ENCODE data around the gene IDS.
"Not testable (repeated sequence)": the region's sequence is repeated elsewhere in the genome, so short reads cannot be mapped to it uniquely, and the experiment has no call there.

IDS gene

DNA sequence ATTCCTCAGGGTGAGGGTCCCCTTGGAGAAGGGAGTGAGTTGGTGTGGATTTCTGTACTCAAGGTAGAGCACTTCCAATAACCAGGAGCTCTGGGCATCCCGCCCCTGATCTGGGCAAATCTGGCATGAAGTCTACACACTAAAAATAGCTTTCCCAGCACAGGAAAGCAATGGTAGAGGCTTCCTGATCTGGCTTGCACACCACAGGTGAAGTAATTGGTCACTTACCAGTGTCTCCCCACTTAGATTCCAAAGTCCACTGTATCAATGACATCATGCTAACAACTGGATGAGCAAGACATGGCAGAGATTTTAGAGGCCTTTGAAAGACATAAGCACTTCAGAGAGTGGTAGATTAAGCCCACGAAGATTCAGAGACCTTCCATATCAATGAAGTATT, 17.8 kb upstream of the IDS start:
- Histone ChIP-seq H3K27me3 (ENCODE audit: control insufficient read depth, low read length) (no peaks in the 10 kb centered on the region), H3K9me3 (ENCODE audit: control insufficient read depth, insufficient read depth, low read length) (no peaks in the 10 kb centered on the region), H3K4me1 (ENCODE audit: control insufficient read depth, low read length) (0 out of 2 replicates have a peak, but pooled peaks cover 2% of the 10 kb centered on the region), H3K4me2 (ENCODE audit: low read length) (no peak overlapping the region), H4K20me1 (ENCODE audit: control insufficient read depth, insufficient read depth, low read depth, low read length) (no peaks in the 10 kb centered on the region), H3K27ac (ENCODE audit: low read depth, low read length) (no peak overlapping the region), H3K36me3 (ENCODE audit: control insufficient read depth, low read length) (no peaks in the 10 kb centered on the region), H3K4me3 (ENCODE audit: low read length) (no peak overlapping the region), H3F3A (ENCODE audit: control insufficient read depth, insufficient read depth) (no peaks in the 10 kb centered on the region), H3K79me2 (ENCODE audit: control insufficient read depth, low read length) (no peaks in the 10 kb centered on the region), H3K9me2 (replicated peaks; ENCODE audit: control insufficient read depth, low read length) (no peaks in the 10 kb centered on the region)
- no peak for TF ChIP-seq EZH2phosphoT487 (IDR thresholded peaks at IDR 0.05; ENCODE audit: borderline replicate concordance, low read length)

DNA sequence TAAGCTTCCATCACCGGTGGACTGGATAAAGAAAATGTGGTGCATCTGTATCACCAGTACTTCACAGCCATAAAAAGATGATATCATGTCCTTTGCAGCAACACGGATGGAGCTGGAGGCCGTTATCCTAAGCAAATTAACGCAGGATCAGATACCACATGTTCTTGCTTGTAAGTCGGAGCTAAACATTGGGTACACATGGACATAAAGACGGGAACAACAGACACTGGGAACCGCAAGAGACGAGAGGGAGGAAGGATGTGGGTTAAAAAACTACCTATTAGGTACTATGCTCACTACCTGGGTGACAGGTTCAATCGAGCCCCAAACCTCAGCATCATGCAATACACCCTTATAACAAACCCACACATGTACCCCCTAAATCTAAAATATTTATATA, 16.3 kb upstream of the IDS start:
- no peaks in the 10 kb centered on the region for H3K9me2 ChIP-seq (replicated peaks; ENCODE audit: control insufficient read depth, low read length)
- no peak overlapping the region for H3K4me3 ChIP-seq (ENCODE audit: low read length)
- H3K36me3 ChIP-seq (ENCODE audit: control insufficient read depth, low read length) = no peaks in the 10 kb centered on the region
- 0 out of 2 replicates have a peak, but pooled peaks cover 2% of the 10 kb centered on the region for H3K4me1 ChIP-seq (ENCODE audit: control insufficient read depth, low read length)
- H3K4me2 ChIP-seq (ENCODE audit: low read length) = no peak overlapping the region
- H3F3A ChIP-seq (ENCODE audit: control insufficient read depth, insufficient read depth) = no peaks in the 10 kb centered on the region
- H3K27me3 ChIP-seq (ENCODE audit: control insufficient read depth, low read length) = 0 out of 2 replicates have a peak, but pooled peaks cover 4% of the 10 kb centered on the region
- TF ChIP-seq, protein P1, sequence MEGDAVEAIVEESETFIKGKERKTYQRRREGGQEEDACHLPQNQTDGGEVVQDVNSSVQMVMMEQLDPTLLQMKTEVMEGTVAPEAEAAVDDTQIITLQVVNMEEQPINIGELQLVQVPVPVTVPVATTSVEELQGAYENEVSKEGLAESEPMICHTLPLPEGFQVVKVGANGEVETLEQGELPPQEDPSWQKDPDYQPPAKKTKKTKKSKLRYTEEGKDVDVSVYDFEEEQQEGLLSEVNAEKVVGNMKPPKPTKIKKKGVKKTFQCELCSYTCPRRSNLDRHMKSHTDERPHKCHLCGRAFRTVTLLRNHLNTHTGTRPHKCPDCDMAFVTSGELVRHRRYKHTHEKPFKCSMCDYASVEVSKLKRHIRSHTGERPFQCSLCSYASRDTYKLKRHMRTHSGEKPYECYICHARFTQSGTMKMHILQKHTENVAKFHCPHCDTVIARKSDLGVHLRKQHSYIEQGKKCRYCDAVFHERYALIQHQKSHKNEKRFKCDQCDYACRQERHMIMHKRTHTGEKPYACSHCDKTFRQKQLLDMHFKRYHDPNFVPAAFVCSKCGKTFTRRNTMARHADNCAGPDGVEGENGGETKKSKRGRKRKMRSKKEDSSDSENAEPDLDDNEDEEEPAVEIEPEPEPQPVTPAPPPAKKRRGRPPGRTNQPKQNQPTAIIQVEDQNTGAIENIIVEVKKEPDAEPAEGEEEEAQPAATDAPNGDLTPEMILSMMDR (IDR thresholded peaks at IDR 0.05; ENCODE audit: low read depth, low read length, poor library complexity, severe bottlenecking) = no peak
- TF ChIP-seq EZH2phosphoT487 (IDR thresholded peaks at IDR 0.05; ENCODE audit: borderline replicate concordance, low read length) = no peak
- no peaks in the 10 kb centered on the region for H3K9me3 ChIP-seq (ENCODE audit: control insufficient read depth, insufficient read depth, low read length)
- no peaks in the 10 kb centered on the region for H4K20me1 ChIP-seq (ENCODE audit: control insufficient read depth, insufficient read depth, low read depth, low read length)
- no peaks in the 10 kb centered on the region for H3K79me2 ChIP-seq (ENCODE audit: control insufficient read depth, low read length)
- no peak overlapping the region for H3K27ac ChIP-seq (ENCODE audit: low read depth, low read length)

DNA sequence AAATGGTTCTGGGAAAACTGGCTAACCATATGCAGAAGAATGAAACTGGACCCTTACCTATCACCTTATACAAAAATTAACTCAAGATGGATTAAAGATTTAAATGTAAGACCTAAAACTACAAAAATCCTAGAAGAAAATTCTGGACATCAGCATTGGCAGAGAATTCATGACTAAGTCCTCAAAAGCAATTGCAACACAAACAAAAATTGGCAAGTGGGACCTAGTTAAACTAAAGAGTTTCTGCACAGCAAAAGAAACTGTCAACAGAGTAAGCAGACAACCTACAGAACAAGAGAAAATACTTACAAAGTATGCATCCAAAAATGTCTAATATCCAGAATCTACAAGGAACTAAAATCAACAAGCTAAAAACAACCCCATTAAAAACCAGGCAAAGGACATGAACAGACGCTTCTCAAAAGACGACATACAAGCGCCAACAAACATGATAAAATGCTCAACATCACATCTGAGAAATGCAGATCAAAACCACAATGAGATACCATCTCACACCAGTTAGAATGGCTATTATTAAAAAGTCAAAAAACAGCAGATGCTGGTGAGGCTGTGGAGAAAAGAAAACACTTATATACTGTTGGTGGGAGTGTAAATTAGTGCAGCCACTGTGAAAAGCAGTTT, 15.7 kb upstream of the IDS start:
- not testable (repeated sequence) for H4K20me1 ChIP-seq (ENCODE audit: control insufficient read depth, insufficient read depth, low read depth, low read length); H3K4me1 ChIP-seq (ENCODE audit: control insufficient read depth, low read length); H3K27ac ChIP-seq (ENCODE audit: low read depth, low read length); H3K79me2 ChIP-seq (ENCODE audit: control insufficient read depth, low read length); H3K36me3 ChIP-seq (ENCODE audit: control insufficient read depth, low read length); H3K27me3 ChIP-seq (ENCODE audit: control insufficient read depth, low read length); H3K4me2 ChIP-seq (ENCODE audit: low read length); H3F3A ChIP-seq (ENCODE audit: control insufficient read depth, insufficient read depth); H3K9me3 ChIP-seq (ENCODE audit: control insufficient read depth, insufficient read depth, low read length); H3K4me3 ChIP-seq (ENCODE audit: low read length); H3K9me2 ChIP-seq (replicated peaks; ENCODE audit: control insufficient read depth, low read length)

DNA sequence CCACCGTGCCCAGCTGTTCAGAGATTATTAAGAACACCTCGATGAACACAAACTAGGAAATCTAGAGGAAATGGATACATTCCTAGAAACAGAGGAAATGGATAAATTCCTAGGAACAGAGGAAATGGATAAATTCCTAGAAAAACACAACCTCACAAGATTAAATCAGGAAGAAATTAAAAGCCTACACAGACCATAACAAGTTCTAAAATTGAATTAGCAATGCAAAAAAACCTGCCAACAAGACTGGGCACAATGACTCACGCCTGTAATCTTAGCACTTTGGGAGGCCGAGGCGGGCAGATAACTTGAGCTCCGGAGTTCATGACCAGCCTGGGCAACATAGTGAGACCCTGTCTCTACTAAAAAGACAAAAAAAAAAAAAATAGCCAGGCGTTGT, 13.1 kb upstream of the IDS start:
- Histone ChIP-seq H3K4me3 (ENCODE audit: low read length) (no peak overlapping the region), H3K4me2 (ENCODE audit: low read length) (no peak overlapping the region), H3K4me1 (ENCODE audit: control insufficient read depth, low read length) (no peaks in the 10 kb centered on the region), H3K9me2 (replicated peaks; ENCODE audit: control insufficient read depth, low read length) (no peaks in the 10 kb centered on the region), H3K36me3 (ENCODE audit: control insufficient read depth, low read length) (no peaks in the 10 kb centered on the region), H3K9me3 (ENCODE audit: control insufficient read depth, insufficient read depth, low read length) (no peaks in the 10 kb centered on the region), H3K79me2 (ENCODE audit: control insufficient read depth, low read length) (no peaks in the 10 kb centered on the region), H3F3A (ENCODE audit: control insufficient read depth, insufficient read depth) (no peaks in the 10 kb centered on the region), H3K27ac (ENCODE audit: low read depth, low read length) (no peak overlapping the region), H4K20me1 (ENCODE audit: control insufficient read depth, insufficient read depth, low read depth, low read length) (no peaks in the 10 kb centered on the region), H3K27me3 (ENCODE audit: control insufficient read depth, low read length) (0 out of 2 replicates have a peak, but pooled peaks cover 4% of the 10 kb centered on the region)
- TF ChIP-seq, protein P1 (IDR thresholded peaks at IDR 0.05; ENCODE audit: low read depth, low read length, poor library complexity, severe bottlenecking) = no peak
- TF ChIP-seq EZH2phosphoT487 (IDR thresholded peaks at IDR 0.05; ENCODE audit: borderline replicate concordance, low read length) = no peak
